ENCODE results near the gene NIPAL3.

GRCh38 chr1:24421502-24421901, 5.9 kb downstream of the NIPAL3 start:
- TF ChIP-seq CTCF (IDR thresholded peaks at IDR 0.05; ENCODE audit: low read length) (no peak), EZH2phosphoT487 (IDR thresholded peaks at IDR 0.05; ENCODE audit: low read length) (no peak)
